Measurements from ENCODE around the gene KRTAP10-7.

DNA sequence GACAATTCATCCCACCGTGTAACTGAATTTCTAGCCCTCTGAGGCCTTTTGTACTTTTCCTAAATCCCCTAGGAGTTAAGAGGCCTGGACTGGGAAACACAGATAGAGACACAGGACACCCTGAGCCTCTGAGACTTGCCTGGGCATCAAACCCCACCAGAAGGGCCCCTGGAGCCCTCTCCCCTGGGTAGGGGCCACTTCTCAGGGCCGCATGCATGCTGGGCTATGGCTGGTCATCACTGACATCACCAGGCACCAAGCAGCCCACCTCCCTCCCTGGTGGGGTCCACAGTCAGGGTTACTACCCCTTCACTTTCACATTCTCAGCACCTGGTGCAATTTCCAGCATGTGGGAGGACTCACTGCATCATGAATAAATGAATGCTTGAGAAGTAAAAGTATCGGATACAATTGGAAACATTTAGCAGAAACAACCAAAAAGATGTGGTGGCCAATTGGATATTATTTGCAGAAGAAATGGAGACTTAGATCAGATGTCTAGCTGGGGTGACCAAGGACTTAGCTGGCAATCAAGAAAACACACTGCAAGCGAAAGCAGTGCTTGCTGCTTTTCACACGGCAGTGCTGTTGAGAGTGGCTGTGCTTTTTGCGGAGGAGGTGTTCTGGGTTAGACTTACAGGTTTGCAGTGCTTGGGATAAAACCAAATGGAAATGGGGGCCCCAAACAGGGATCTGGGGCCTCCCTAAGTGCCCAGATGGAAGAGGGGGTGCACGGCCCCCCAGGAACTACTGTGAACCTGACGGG lies 950 bp upstream of the KRTAP10-7 start:
- TF ChIP-seq, protein P1, sequence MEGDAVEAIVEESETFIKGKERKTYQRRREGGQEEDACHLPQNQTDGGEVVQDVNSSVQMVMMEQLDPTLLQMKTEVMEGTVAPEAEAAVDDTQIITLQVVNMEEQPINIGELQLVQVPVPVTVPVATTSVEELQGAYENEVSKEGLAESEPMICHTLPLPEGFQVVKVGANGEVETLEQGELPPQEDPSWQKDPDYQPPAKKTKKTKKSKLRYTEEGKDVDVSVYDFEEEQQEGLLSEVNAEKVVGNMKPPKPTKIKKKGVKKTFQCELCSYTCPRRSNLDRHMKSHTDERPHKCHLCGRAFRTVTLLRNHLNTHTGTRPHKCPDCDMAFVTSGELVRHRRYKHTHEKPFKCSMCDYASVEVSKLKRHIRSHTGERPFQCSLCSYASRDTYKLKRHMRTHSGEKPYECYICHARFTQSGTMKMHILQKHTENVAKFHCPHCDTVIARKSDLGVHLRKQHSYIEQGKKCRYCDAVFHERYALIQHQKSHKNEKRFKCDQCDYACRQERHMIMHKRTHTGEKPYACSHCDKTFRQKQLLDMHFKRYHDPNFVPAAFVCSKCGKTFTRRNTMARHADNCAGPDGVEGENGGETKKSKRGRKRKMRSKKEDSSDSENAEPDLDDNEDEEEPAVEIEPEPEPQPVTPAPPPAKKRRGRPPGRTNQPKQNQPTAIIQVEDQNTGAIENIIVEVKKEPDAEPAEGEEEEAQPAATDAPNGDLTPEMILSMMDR (conservative IDR thresholded peaks at IDR 0.05; ENCODE audit: low read length), result no peak
- no peak for TF ChIP-seq EZH2phosphoT487 (IDR thresholded peaks at IDR 0.05; ENCODE audit: borderline replicate concordance)

All from Loucy (cell line).